ENCODE data around the gene NPRL2. TPM values are rescaled to one million over a fixed set of nuclear protein-coding genes. Genes with fewer than 3 reads are reported as not detected.
A peak's percentile ranks its signal among the peaks of the same experiment; 100 is the strongest.

NPRL2 gene
- total RNA-seq, 2 donors from 2014 or later = 21.8 TPM

- H3K4me3 Mint-ChIP-seq = peak overlapping the region; percentile 83
Observed at GRCh38 chr3:50356553-50356952, 6.0 kb upstream of the NPRL2 start.

GRCh38 chr3:50355829-50356552 is 5.4 kb upstream of the NPRL2 start:
- H3K4me1 Mint-ChIP-seq = peaks cover 28% of the 10 kb centered on the region
- H3K9me3 ChIP-seq (ENCODE audit: control insufficient read depth, low read length) = no peaks in the 10 kb centered on the region
- no peak overlapping the region for H3K9ac ChIP-seq (ENCODE audit: extremely low read depth, low read length, poor library complexity, severe bottlenecking)
- peak overlapping the region; percentile 83 for H3K4me3 Mint-ChIP-seq
- peaks cover 33% of the 10 kb centered on the region for H3K36me3 ChIP-seq (ENCODE audit: control insufficient read depth, insufficient read depth, low read length)
- H3K27me3 ChIP-seq (ENCODE audit: control insufficient read depth, insufficient read depth, low read length, poor library complexity, severe bottlenecking) = no peaks in the 10 kb centered on the region
- H3K36me3 Mint-ChIP-seq (ENCODE audit: low read depth) = peaks cover 18% of the 10 kb centered on the region
- peak; percentile 49 for TF ChIP-seq CTCF (conservative IDR thresholded peaks at IDR 0.05)
- H3K9me3 Mint-ChIP-seq = no peaks in the 10 kb centered on the region
- peak overlapping the region; percentile 90 for H3K4me3 ChIP-seq (ENCODE audit: low read length)
- H3K4me1 ChIP-seq (ENCODE audit: control insufficient read depth, insufficient read depth, low read length) = peaks cover 11% of the 10 kb centered on the region
- H3K27ac ChIP-seq (ENCODE audit: low read depth, low read length) = no peak overlapping the region
- WGBS, 2 experiments (ENCODE audit: insufficient coverage in 1 of 2, insufficient read length in 1 of 2) = 85 to 89% methylated on average over 4 to 5 of the region's 5 CpGs
- H3K27me3 Mint-ChIP-seq (ENCODE audit: insufficient read depth) = no peaks in the 10 kb centered on the region
- H3K27ac Mint-ChIP-seq = no peak overlapping the region
- DNase-seq = no peak

More at GRCh38 chr3:50356553-50356952, 6.0 kb upstream of the NPRL2 start:
- Mint-ChIP-seq H3K36me3 (ENCODE audit: low read depth) (peaks cover 18% of the 10 kb centered on the region), H3K4me1 (peaks cover 26% of the 10 kb centered on the region), H3K9me3 (no peaks in the 10 kb centered on the region), H3K27me3 (ENCODE audit: insufficient read depth) (no peaks in the 10 kb centered on the region), H3K27ac (no peak overlapping the region)
- Histone ChIP-seq H3K4me3 (ENCODE audit: low read length) (peak overlapping the region; percentile 90), H3K27me3 (ENCODE audit: control insufficient read depth, insufficient read depth, low read length, poor library complexity, severe bottlenecking) (no peaks in the 10 kb centered on the region), H3K4me1 (ENCODE audit: control insufficient read depth, insufficient read depth, low read length) (peaks cover 11% of the 10 kb centered on the region), H3K27ac (ENCODE audit: low read depth, low read length) (no peak overlapping the region), H3K9me3 (ENCODE audit: control insufficient read depth, low read length) (no peaks in the 10 kb centered on the region), H3K9ac (ENCODE audit: extremely low read depth, low read length, poor library complexity, severe bottlenecking) (no peak overlapping the region), H3K36me3 (ENCODE audit: control insufficient read depth, insufficient read depth, low read length) (peaks cover 33% of the 10 kb centered on the region)
- DNase-seq = no peak
- no peak for TF ChIP-seq CTCF (conservative IDR thresholded peaks at IDR 0.05)
- WGBS, 2 experiments (ENCODE audit: insufficient coverage in 1 of 2, insufficient read length in 1 of 2) = 88 to 100% methylated on average over 3 to 5 of the region's 5 CpGs

- H3K27ac Mint-ChIP-seq = no peak overlapping the region
- H3K27me3 Mint-ChIP-seq (ENCODE audit: insufficient read depth) = peaks cover 1% of the 10 kb centered on the region
- no peak overlapping the region for H3K4me3 Mint-ChIP-seq
- no peak overlapping the region for H3K9ac ChIP-seq (ENCODE audit: extremely low read depth, low read length, poor library complexity, severe bottlenecking)
- WGBS, 2 experiments (ENCODE audit: insufficient coverage in 1 of 2, insufficient read length in 1 of 2) = 95 to 98% methylated on average over 6 to 7 of the region's 7 CpGs
- no peak overlapping the region for H3K27ac ChIP-seq (ENCODE audit: low read depth, low read length)
- no peaks in the 10 kb centered on the region for H3K9me3 Mint-ChIP-seq
- H3K4me1 Mint-ChIP-seq = peaks cover 36% of the 10 kb centered on the region
- peaks cover 11% of the 10 kb centered on the region for H3K4me1 ChIP-seq (ENCODE audit: control insufficient read depth, insufficient read depth, low read length)
- peaks cover 18% of the 10 kb centered on the region for H3K36me3 Mint-ChIP-seq (ENCODE audit: low read depth)
- H3K9me3 ChIP-seq (ENCODE audit: control insufficient read depth, low read length) = no peaks in the 10 kb centered on the region
- no peaks in the 10 kb centered on the region for H3K27me3 ChIP-seq (ENCODE audit: control insufficient read depth, insufficient read depth, low read length, poor library complexity, severe bottlenecking)
- H3K4me3 ChIP-seq (ENCODE audit: low read length) = no peak overlapping the region
- peaks cover 33% of the 10 kb centered on the region for H3K36me3 ChIP-seq (ENCODE audit: control insufficient read depth, insufficient read depth, low read length)
- no peak for TF ChIP-seq CTCF (conservative IDR thresholded peaks at IDR 0.05)
- no peak for DNase-seq
Observed at GRCh38 chr3:50354850-50355249, 4.3 kb upstream of the NPRL2 start.
